HG02852 (cell line): ENCODE data around the gene ARHGDIA.

Source experiments
- ATAC-seq: cut with Tn5 transposase; IDR thresholded peaks from one replicate; pipeline ENCODE4 v1.9.1; 2021; ENCODE audit warnings: mild to moderate bottlenecking, moderate library complexity; ENCODE audit not compliant: unreplicated experiment

ARHGDIA gene

DNA sequence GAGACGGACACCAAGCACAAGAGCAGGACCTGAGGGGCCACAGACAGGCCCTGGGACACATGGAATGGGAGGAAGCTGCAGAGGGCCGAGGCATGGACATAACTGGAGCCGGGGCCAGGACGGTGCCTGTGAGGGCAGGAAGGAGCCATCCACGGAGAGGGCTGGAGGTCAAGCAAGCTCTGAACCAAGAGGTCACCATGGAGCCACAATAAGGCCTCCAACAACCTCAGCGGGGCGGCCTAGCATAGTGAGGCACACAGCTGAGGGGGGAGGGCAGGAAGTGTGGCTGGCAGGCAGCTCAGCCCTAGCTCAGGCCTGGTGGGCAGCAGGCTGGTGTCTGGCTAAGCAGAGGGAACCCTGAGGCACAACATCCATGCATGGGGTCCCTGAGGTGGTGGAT lies 42.5 kb downstream of the ARHGDIA start:
- ATAC-seq, result no peak

DNA sequence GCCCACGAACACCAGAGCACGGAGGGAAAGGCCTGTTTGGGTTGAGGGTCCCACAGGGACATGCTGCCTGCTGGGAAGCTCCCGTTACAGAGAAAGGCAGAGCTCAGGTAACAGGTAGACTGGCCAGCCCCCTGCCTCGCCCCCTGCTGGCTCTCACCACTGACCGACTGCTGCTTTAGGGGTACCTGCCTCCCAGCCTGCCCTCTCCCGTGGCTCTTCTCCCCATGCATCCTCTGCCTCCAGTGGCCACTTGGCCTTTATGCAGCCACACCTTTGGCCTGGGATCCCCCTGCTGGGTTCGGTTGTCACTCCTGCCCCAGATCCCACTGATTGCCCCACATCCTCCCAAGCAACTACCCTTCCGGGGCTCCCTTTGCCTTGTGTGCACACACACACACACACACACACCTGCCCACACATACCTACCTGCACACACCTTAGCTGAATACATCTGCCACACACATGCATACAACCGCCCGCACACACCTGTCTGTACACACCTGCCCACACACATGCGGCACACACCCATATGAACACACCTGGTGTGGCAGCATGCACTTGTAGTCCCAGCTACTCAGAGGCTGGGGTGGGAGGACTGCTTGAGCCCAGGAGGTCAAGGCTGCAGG lies 45.2 kb downstream of the ARHGDIA start:
- ATAC-seq, result no peak

DNA sequence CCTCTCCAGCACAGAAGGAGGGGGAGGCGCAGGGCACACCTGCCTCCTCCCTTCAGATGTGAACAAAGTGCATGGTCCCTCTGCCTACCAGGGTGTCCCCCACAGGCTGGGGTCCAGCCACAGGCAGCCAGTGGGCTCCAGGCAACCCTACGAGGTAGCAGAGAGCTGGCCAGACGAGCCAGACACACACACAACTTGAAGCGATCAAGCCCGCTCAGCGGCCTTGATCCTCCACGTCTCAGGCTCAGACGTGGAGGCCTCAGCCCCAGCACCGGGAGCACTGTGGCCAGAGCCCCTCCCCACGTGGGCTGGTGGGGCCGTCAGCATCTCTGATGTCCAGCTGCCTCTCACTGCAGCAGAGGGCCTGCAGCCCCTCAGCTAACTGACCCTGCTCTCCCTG lies 46.5 kb downstream of the ARHGDIA start:
- ATAC-seq, result no peak

DNA sequence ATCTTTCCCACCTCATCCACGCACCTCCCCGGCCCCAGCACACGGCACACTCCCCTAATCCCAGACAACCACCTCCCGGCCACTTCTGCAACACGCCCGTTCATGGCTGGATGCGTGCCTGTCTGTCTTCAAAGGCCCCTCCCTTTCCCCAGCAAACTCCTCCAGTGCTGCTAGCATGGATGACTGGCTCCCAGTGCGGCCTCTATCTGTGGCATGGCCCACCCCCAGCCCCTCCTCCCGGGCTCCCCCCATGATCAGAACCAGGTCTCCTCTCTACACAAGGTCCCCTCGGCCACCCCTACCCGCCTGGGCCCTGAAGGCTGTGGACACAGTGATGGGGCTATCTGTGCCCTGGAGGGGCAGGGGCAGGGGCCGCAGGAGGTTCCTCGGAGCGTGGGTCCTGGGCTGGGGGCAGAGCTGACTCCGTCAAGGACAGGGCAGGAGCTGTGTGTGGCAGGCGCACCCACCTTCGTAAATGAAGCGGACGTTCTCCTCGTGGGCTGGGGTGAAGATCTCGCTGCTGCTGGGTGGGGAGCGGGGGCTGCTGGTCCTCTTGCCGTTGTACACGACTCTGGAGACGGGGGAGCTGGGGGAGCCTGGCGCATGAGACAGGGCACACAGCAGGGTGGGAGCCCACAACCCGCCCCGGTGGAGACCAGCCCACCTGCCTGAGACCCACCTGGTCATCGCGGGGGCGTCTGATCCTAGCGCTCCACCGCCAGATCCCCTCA lies 47.2 kb downstream of the ARHGDIA start:
- ATAC-seq, result no peak

DNA sequence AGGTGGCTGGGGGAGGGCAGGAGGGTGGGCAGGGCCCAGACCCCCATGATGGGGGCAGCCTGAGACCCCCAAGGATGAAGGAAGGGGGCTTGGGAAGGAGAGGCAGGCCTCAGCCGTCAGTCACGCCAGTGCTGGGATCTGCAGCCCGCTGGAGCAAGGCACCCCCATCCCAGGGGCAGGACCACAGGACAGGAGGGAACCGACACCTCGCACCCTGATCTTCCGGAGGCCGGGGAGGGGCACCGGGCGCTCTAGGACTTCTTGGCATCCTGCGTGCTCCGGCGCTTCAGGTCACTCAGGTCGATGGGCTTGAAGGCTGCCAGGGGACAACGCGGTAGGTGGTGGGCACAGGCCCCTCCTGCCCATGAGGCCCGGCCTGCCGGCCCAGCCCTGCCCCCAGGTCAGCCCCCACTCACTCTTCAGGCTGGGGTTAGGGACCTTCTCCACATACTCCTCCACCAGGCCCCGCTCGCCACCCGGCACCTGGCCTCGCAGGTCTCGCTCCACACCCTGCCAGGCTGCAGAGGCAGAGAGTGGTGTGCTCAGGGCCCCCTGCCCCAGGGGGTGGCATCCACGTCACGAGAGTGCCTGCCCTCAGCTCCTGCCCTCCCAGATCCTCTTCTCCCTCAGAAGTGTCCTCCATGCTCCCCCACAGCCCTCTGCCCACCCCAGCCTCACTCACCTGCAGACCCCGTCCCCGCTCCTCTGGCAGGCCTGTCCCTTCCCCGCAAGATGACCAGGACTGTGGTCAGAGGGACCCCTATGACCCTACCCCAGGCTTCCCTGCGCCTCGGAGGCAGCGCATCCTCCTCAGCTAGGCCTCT lies 47.9 kb downstream of the ARHGDIA start:
- no peak for ATAC-seq

DNA sequence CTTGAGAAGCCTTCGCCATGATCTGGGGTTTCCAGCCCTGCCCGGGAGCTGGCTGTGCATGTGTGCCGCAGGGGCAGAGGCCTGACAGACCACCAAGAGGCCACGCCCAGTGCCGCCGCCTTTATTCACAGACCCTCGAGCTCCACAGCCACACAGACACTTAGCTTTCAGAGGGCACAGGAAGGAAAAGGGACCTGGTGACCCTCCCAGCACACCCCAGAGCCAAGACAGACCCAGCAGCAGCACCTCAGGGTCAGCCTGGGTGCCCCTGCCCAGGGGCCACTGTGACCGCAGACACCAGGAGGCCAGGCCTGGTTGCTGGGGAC lies 48.9 kb downstream of the ARHGDIA start:
- no peak for ATAC-seq

DNA sequence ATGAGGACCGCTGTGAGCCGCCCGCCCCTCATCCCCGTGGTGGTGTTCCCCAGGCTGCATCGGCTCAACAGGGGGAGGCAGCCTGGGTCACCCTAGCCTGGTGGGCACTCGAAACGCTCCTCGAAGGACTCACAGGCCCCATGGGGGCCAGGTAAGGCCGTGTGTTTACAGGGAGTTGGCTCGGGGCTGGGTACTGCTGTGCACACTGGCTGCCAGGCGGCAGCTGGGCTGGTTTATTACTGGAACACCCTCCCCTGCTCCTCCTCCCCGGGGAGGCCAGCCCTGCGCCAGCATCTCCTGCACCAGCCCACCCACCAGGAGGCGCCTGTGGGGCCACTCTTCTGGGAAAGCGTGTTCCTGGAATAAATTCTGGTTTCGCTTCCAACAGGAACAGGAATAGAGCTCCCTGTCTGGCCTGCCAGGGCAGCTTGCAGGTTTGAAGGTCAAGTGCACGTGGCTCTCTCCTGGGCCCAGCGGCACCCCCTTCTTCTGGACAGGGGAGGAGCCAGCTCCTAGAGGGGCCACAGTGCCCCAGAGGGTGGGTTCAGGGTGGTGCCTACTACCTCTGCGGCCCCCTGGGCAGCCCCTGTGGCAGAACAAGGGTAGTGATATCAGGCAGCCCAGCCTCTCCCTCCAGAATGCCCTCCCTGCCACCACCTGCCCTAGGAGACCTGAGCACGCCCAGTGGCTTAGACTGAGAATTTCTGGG lies 49.4 kb downstream of the ARHGDIA start:
- no peak for ATAC-seq

DNA sequence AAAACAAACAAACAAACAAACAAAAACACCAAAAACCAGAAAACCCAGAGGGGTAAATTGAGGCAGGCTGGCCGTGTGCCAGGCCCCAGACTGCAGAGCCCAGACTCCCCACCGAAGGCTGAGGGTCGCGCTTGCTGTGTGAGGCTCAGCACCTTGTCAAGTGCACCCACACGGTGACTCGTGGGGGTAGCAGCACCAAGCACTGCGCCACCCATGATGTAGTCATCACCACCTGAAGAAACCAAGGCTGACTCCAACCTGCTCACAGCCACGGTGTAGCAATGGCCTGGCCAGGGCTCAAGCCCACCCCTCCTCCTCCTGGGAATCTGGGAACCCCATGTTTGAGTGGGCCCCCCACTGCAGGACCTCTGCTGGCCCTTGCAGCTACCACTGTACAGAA lies 50.0 kb downstream of the ARHGDIA start:
- no peak for ATAC-seq

DNA sequence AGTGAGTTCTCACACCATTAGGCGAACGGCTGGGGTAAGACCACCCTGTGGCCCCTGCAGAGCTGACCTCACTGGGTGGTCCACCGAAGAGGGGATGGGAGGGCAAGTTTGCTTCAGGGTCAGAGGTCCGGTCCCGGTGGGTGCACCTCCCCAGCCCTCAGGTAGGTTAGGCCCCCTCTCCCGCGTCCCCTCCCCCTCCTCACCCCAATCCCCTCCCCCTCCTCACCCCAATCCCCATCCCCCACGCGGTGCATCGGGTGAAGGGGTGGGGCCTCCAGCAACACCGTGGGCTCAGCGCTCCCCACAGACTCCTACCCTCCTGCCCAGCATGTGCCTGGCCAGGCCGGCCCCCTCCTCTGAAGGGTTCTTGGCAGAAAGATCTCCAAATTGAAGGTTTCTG lies 51.4 kb downstream of the ARHGDIA start:
- ATAC-seq, result no peak

DNA sequence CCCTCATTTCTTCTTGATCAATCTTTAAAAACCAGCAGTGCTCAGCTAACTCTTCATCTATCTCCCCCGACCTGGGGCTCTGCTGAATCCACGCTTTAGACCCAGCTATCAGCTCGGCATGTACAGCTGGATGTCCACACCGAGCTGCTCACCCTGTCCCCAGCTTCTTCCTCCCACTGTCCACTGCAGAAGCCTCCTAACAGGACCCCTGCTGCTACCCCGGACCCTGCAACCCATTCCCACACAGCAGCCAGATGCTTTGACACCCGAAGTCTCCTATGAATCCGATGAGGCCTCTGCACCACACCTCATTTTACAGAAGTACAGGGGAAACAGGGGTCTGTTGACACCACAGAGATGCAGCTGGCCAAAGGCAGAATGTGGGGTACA lies 53.4 kb downstream of the ARHGDIA start:
- ATAC-seq, result no peak
